ENCODE measurements around the gene TAS2R1.

The TAS2R1 gene

GRCh38 chr5:9630251-9630650, at the start of gene TAS2R1:
TSS of gene TAS2R1 (minus strand) at chr5:9630351. CDS start at chr5:9630032, 319 bp downstream.
- no peak for DNase-seq

GRCh38 chr5:9670371-9670770, 40.2 kb upstream of the TAS2R1 start:
- DNase-seq: no peak

- DNase-seq: no peak
Measured at GRCh38 chr5:9667906-9668305, 37.8 kb upstream of the TAS2R1 start.

- DNase-seq: no peak
Measured at GRCh38 chr5:9663891-9664290, 33.7 kb upstream of the TAS2R1 start.

GRCh38 chr5:9661316-9662015, 31.3 kb upstream of the TAS2R1 start:
- DNase-seq: no peak

- no peak for DNase-seq
Measured at GRCh38 chr5:9658706-9659105, 28.6 kb upstream of the TAS2R1 start.

- no peak for DNase-seq
Measured at GRCh38 chr5:9657819-9658218, 27.7 kb upstream of the TAS2R1 start.

GRCh38 chr5:9655641-9656040, 25.5 kb upstream of the TAS2R1 start:
- DNase-seq: no peak

GRCh38 chr5:9654886-9655285, 24.7 kb upstream of the TAS2R1 start:
- no peak for DNase-seq

GRCh38 chr5:9653811-9654210, 23.7 kb upstream of the TAS2R1 start:
- DNase-seq: peak; percentile 73

GRCh38 chr5:9653061-9653460, 22.9 kb upstream of the TAS2R1 start:
- DNase-seq: no peak

GRCh38 chr5:9652295-9652694, 22.1 kb upstream of the TAS2R1 start:
- no peak for DNase-seq

GRCh38 chr5:9646843-9647242, 16.7 kb upstream of the TAS2R1 start:
- DNase-seq: no peak

GRCh38 chr5:9644630-9645029, 14.5 kb upstream of the TAS2R1 start:
- no peak for DNase-seq

GRCh38 chr5:9642621-9643020, 12.5 kb upstream of the TAS2R1 start:
- no peak for DNase-seq

- DNase-seq: no peak
Measured at GRCh38 chr5:9641806-9642355, 11.7 kb upstream of the TAS2R1 start.

GRCh38 chr5:9632495-9632894, 2.3 kb upstream of the TAS2R1 start:
- DNase-seq: no peak

- no peak for DNase-seq
Measured at GRCh38 chr5:9627541-9627940, 2.6 kb downstream of the TAS2R1 start.

GRCh38 chr5:9626955-9627354, 3.2 kb downstream of the TAS2R1 start:
- DNase-seq: no peak

- DNase-seq: no peak
Measured at GRCh38 chr5:9625731-9626130, 4.4 kb downstream of the TAS2R1 start.

GRCh38 chr5:9625286-9625685, 4.9 kb downstream of the TAS2R1 start:
- DNase-seq: no peak

GRCh38 chr5:9624196-9624947, 5.8 kb downstream of the TAS2R1 start:
- no peak for DNase-seq

GRCh38 chr5:9623661-9624060, 6.5 kb downstream of the TAS2R1 start:
- DNase-seq: no peak

- no peak for DNase-seq
Measured at GRCh38 chr5:9622971-9623421, 7.2 kb downstream of the TAS2R1 start.
